T-helper 2 cell treated with Interferon-gamma antibody and Interleukin-4, amounts not matched to agents 5 μg/mL and 100 μg/mL, for 36 hours (primary cell): ENCODE results near the gene PERP.
"Not testable (repeated sequence)": the region's sequence is repeated elsewhere in the genome, so short reads cannot be mapped to it uniquely, and the experiment has no call there.

Source experiments
- DNase-seq: peaks from one replicate; pipeline ENCODE4 v3.0.0; 2021; ENCODE audit warnings: low spot score
- H3K27ac Mint-ChIP-seq: one replicate; pipeline ENCODE4 v1.8.0; 2021; ENCODE audit warnings: mild to moderate bottlenecking, mixed read lengths
- H3K27me3 Mint-ChIP-seq: one replicate; pipeline ENCODE4 v1.8.0; 2021; ENCODE audit warnings: low read depth, mixed read lengths
- H3K36me3 Mint-ChIP-seq: one replicate; pipeline ENCODE4 v1.8.0; 2021; ENCODE audit warnings: low read depth, mixed read lengths
- H3K4me1 Mint-ChIP-seq: one replicate; pipeline ENCODE4 v1.8.0; 2021; ENCODE audit warnings: low read depth, mixed read lengths
- H3K4me3 Mint-ChIP-seq: one replicate; pipeline ENCODE4 v1.8.0; 2022; ENCODE audit warnings: mild to moderate bottlenecking, moderate library complexity, mixed read lengths
- H3K9me3 Mint-ChIP-seq: one replicate; pipeline ENCODE4 v1.8.0; 2021; ENCODE audit warnings: mixed read lengths

PERP gene

DNA sequence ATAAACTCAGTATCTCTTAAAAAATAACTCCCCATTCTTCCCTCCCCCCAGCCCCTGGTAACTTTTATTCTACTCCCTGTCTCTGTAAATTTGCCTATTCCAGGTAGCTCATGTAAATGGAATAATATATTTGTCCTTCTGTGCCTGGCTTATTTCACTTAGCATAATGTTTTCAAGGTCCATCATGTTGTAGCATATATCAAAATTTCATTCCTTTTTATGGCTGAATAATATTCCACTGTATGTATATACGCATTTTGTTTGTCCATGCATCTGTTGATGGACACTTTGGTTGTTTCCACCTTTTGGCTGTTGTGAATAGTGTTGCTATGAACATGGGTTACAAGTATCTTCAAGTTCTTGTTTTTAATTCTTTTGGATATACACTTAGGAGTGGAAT is 13.0 kb downstream of the PERP start:
- no peak overlapping the region for H3K4me3 Mint-ChIP-seq
- no peak overlapping the region for H3K27ac Mint-ChIP-seq
- DNase-seq: no peak
- H3K36me3 Mint-ChIP-seq: peaks cover 9% of the 10 kb centered on the region
- no peaks in the 10 kb centered on the region for H3K4me1 Mint-ChIP-seq
- no peaks in the 10 kb centered on the region for H3K9me3 Mint-ChIP-seq
- H3K27me3 Mint-ChIP-seq: peaks cover 12% of the 10 kb centered on the region

DNA sequence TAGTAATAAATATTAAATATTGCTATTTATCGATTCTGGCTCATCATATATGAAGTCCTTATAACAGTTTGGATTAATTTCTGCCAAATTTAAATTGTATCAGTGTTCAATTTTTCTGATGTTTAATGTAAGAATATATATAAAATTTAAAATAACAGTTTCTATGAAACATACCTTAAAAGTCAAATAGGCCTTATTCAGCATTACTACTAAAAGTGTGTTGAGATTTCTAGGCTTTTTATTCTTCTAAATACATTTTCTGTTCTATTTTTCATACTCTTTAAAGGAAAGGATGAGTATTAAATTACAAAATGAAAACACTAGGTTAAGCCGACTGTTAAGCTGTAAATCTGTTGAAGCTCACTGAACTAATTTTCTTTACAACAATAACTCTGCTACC is 13.6 kb downstream of the PERP start:
- no peak overlapping the region for H3K27ac Mint-ChIP-seq

DNA sequence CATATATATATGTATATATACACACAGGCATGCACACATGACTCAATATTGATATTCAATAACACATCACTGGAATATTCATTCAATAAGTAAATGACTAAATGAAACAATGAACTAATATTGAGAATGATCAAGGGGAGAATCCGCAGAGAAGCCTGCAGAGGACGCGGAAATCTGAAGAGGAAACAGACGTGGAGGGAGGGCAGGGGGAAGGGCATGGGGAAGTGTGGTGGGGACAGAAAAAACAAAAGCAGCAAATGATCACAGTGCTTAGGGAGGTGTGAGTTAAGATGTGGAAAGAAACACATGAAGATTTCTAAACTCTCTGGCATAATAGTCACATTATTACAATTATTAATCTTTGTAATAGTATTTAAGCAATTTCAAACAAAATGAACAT is 14.5 kb downstream of the PERP start:
- no peaks in the 10 kb centered on the region for H3K9me3 Mint-ChIP-seq
- peaks cover 7% of the 10 kb centered on the region for H3K27me3 Mint-ChIP-seq
- no peak overlapping the region for H3K4me3 Mint-ChIP-seq
- H3K36me3 Mint-ChIP-seq: peaks cover 9% of the 10 kb centered on the region
- no peaks in the 10 kb centered on the region for H3K4me1 Mint-ChIP-seq
- no peak for DNase-seq
- no peak overlapping the region for H3K27ac Mint-ChIP-seq

More for the DNA sequence above, 13.6 kb downstream of the PERP start:
- Mint-ChIP-seq H3K36me3 (peaks cover 9% of the 10 kb centered on the region), H3K27me3 (peaks cover 8% of the 10 kb centered on the region), H3K4me3 (no peak overlapping the region), H3K4me1 (no peaks in the 10 kb centered on the region), H3K9me3 (no peaks in the 10 kb centered on the region)
- no peak for DNase-seq

DNA sequence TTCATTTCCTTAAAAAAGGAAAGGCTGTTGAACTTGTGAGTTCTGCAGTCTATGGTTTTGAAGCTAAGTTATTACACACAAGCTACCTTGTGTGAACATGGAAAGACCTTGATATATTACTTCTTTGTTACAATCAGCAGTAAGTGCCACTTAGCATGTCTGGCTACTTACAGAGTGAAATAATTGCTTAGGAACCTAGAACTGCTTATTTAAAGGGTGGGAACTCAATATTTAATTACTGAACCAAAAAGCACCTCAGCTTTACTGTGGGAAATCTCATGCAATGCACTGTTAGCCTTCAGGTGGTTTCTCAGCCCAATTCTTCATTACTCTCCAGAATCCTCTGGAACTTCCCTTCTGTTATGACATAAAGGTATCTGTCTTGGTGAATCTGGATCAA is 17.9 kb downstream of the PERP start:
- Mint-ChIP-seq H3K27ac (no peak overlapping the region), H3K9me3 (no peaks in the 10 kb centered on the region), H3K36me3 (peaks cover 4% of the 10 kb centered on the region), H3K27me3 (peaks cover 15% of the 10 kb centered on the region), H3K4me3 (no peak overlapping the region), H3K4me1 (no peaks in the 10 kb centered on the region)
- DNase-seq: no peak

DNA sequence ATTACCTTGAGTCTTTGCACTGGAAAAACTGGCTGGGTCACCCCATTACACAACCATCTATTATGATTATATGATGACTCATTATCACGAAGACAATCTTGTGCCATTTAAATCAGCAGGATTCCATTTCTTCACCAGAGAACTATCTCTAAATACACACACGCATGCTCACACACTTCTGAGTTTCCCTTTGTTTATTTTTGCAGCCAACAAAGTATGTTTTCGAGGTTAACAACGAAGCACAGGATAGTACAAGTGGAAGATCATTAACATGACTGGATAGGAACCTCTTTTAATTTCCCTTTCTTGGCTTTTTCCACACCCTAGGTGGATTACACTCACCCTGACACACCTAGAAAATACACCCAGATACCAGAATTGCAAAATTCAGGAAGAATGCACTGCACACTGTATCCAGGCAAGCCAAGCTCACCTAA is 18.9 kb downstream of the PERP start:
- H3K4me3 Mint-ChIP-seq: no peak overlapping the region
- H3K27me3 Mint-ChIP-seq: peaks cover 15% of the 10 kb centered on the region
- no peaks in the 10 kb centered on the region for H3K9me3 Mint-ChIP-seq
- no peak overlapping the region for H3K27ac Mint-ChIP-seq
- no peak for DNase-seq
- peaks cover 4% of the 10 kb centered on the region for H3K36me3 Mint-ChIP-seq
- no peaks in the 10 kb centered on the region for H3K4me1 Mint-ChIP-seq

DNA sequence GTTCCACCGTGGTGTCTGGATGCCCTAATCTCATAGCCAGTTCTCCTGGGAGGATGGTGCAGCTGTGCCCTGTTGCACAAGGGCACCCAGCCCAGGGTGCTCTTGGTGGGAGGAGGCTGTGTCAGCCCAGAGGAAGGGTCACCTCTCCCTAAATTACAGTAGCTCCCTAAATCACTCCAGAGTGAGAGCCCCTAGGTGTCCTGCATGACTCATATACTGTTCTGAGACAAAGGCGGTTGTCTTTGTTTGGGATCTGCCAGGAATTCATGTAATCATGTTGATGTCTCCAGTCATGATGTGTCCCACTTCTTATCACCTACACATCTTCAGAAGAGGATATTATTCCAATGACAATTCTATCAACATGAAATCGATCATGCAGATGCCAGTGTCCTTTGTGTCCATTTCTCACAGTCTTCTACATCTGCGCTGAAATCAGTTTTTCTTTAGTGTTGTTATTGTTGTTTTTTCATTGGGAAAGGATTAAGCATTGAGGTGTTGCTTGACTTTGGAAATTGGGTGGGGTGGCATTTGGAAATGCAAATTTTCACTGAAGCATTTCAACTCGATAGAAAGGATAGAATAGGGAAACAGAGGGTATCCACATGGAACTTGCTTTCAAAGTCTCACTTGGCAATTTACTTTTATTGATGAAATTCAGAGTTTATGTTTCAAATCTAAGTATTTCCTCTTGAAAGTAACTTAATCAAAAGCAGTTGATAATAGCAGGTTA is 19.5 kb downstream of the PERP start:
- H3K27me3 Mint-ChIP-seq: peaks cover 15% of the 10 kb centered on the region
- H3K27ac Mint-ChIP-seq: no peak overlapping the region
- DNase-seq: no peak

DNA sequence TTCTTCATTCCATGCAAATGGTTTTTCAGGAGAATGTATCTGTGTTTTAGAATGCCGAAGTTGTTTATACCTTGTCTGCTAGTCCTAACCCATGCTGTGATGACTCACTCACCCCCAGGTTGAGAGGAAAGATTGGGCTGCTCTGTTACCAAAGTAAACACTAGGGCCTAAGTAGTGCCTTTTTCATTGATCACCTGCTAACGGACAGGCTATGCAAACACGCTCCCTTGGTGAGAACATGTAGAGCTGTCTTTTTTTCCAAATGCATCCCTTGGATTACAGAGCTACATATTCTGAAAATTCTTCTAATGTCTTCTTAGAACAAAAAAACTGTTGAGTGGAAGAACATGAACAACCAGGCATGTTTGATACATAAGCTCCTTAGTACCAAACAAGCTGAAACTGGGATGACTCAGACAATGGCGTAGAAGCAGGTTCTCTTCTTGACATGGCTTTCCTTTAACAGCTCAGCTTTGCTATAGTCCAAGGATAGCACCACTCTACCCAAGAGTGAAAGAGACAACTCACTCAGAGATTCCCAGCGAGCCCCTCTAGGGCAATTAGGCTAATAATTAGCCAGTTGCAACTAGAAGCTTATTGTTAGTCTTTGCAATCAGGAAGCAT is 20.5 kb downstream of the PERP start:
- H3K36me3 Mint-ChIP-seq: peaks cover 4% of the 10 kb centered on the region
- H3K27ac Mint-ChIP-seq: no peak overlapping the region
- H3K4me3 Mint-ChIP-seq: no peak overlapping the region
- no peaks in the 10 kb centered on the region for H3K4me1 Mint-ChIP-seq
- H3K9me3 Mint-ChIP-seq: no peaks in the 10 kb centered on the region
- H3K27me3 Mint-ChIP-seq: peaks cover 15% of the 10 kb centered on the region
- DNase-seq: no peak

More for the DNA sequence above, 19.5 kb downstream of the PERP start:
- no peaks in the 10 kb centered on the region for H3K4me1 Mint-ChIP-seq
- H3K9me3 Mint-ChIP-seq: no peaks in the 10 kb centered on the region
- peaks cover 4% of the 10 kb centered on the region for H3K36me3 Mint-ChIP-seq
- no peak overlapping the region for H3K4me3 Mint-ChIP-seq

DNA sequence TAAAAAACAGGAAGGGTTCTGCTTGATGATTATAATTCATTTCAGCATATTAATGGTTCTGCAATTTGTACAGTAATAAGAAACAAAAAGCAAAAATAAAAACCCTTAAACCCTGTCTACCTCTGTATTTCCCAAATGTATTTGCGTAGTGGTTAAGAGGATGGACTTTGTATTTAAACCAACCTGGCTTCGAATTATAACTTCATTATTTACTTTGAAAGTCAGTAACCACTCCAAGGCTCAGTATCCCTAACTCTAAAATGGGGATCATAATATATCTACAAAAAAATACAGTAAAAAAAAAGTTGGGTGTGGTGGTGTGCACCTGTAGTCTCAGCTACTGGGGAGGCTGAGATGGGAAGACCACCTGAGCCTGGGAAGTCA is 21.4 kb downstream of the PERP start:
- Mint-ChIP-seq H3K4me3 (no peak overlapping the region), H3K36me3 (no peaks in the 10 kb centered on the region), H3K27ac (no peak overlapping the region), H3K27me3 (peaks cover 15% of the 10 kb centered on the region), H3K4me1 (no peaks in the 10 kb centered on the region), H3K9me3 (no peaks in the 10 kb centered on the region)
- DNase-seq: no peak

DNA sequence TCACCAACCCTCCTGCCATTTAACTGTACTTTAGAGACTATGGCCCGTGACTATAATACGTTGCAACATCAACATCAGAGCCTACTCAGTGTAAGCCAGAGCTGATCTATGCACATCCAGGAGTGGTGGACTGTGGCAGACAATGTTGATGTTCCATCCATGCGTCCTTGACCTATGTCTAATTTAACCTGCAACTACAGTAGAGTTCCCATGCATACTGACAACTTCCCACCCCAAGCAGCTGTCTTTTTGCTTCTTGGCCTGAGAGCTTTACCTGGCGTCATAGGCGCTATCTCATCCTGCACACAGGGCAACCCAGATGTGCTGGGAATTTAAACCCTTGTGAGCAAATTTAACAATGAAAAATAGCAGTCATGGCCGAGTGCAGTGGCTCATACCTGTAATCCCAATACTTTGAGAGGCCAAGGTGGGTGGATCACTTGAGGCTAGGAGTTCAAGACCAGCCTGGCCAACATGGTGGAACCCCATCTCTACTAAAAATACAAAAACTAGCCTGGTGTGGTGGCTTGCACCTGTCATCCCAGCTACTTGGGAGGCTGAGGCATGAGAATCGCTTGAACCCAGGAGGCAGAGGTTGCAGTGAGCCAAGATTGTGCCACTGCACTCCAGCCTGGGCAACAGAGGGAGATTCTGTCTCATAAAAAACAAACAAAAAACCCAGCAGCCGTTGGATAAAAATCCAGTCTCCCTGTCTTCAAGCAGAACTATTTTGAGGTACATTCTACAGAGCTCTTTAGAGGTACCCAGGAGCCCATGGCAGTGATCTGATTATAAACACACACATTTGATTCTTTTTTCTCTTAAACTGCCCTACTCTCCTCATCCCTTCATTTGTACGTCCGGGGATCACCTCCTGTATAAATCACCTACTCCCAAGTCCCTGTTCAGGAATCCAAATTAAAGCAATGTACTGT is 22.0 kb downstream of the PERP start:
- no peak overlapping the region for H3K4me3 Mint-ChIP-seq
- no peak for DNase-seq
- peaks cover 15% of the 10 kb centered on the region for H3K27me3 Mint-ChIP-seq
- no peaks in the 10 kb centered on the region for H3K36me3 Mint-ChIP-seq
- H3K27ac Mint-ChIP-seq: no peak overlapping the region
- no peaks in the 10 kb centered on the region for H3K9me3 Mint-ChIP-seq
- H3K4me1 Mint-ChIP-seq: no peaks in the 10 kb centered on the region

DNA sequence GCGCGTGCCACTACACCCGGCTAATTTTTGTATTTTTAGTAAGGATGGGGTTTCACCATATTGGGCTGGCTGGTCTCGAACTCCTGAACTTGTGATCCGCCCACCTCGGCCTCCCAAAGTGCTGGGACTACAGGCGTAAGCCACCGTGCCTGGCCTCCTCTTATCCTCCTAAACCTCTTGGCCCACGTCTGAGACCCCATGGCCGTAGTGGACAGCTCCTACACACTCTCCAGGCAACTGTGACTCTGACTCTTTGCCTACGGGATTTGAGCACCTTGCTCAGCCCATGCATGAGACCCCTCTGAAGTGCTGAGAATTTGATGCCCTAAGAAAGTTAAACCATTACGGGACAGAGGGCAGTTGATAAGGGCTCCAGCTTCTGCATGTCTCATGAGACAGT is 25.0 kb downstream of the PERP start:
- H3K27ac Mint-ChIP-seq: no peak overlapping the region
- H3K36me3 Mint-ChIP-seq: no peaks in the 10 kb centered on the region
- H3K4me3 Mint-ChIP-seq: no peak overlapping the region
- H3K4me1 Mint-ChIP-seq: no peaks in the 10 kb centered on the region
- peaks cover 24% of the 10 kb centered on the region for H3K27me3 Mint-ChIP-seq
- no peak for DNase-seq
- H3K9me3 Mint-ChIP-seq: no peaks in the 10 kb centered on the region

DNA sequence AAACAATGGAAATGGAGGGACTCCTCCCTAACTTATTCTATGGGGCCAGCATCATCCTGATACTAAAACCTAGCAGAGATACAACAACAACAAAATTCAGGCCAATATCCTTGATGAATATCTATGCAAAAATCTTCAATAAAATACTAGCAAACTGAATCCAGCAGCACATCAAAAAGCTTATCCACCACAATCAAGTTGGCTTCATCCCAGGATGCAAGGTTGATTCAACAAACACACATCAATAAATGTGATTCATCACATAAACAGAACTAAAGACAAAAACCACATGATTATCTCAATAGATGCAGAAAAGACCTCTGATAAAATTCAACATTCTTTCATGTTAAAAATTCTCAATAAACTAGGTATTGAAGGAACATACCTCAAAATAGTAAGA is 27.7 kb downstream of the PERP start:
- peaks cover 26% of the 10 kb centered on the region for H3K27me3 Mint-ChIP-seq
- not testable (repeated sequence) for H3K36me3 Mint-ChIP-seq, H3K4me1 Mint-ChIP-seq, H3K4me3 Mint-ChIP-seq, H3K27ac Mint-ChIP-seq, DNase-seq, H3K9me3 Mint-ChIP-seq

DNA sequence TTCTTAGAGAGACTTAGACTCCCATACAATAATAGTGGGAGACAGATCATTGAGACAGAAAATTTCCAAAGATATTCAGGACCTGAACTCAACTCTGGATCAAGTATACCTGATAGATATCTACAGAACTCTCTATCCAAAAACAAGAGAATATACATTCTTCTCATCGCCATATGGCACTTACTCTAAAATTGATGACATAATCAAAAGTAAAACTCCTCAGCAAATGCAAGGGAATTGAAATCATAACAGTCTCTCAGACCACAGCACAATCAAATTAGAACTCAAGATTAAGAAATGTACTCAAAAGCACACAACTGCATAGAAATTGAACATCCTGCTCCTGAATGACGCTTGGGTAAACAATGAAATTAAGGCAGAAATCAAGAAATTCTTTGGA is 28.7 kb downstream of the PERP start:
- Mint-ChIP-seq H3K36me3 (no peaks in the 10 kb centered on the region), H3K4me3 (no peak overlapping the region), H3K27ac (no peak overlapping the region), H3K4me1 (no peaks in the 10 kb centered on the region), H3K27me3 (peaks cover 29% of the 10 kb centered on the region), H3K9me3 (peaks cover 6% of the 10 kb centered on the region)
- no peak for DNase-seq

DNA sequence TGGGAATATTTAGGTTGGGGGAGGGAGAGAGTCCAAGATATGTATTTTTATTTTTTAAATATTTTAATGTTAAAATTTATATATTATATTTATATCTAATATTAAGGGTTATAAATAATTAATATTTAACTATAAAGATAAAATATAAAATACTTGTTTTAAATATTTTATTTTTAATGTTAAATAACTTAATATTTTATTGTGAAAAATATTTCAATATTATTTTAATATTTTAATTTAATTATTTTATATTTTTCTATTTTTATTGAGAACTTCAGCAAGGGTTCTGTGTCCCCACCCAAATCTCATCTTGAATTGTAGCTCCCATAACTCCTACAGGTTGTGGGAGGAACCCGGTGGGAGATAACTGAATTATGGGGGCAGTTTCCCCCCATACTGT is 34.0 kb downstream of the PERP start:
- Mint-ChIP-seq H3K36me3 (no peaks in the 10 kb centered on the region), H3K27me3 (peaks cover 18% of the 10 kb centered on the region), H3K4me3 (no peak overlapping the region), H3K9me3 (peaks cover 6% of the 10 kb centered on the region), H3K4me1 (no peaks in the 10 kb centered on the region), H3K27ac (no peak overlapping the region)
- DNase-seq: no peak

DNA sequence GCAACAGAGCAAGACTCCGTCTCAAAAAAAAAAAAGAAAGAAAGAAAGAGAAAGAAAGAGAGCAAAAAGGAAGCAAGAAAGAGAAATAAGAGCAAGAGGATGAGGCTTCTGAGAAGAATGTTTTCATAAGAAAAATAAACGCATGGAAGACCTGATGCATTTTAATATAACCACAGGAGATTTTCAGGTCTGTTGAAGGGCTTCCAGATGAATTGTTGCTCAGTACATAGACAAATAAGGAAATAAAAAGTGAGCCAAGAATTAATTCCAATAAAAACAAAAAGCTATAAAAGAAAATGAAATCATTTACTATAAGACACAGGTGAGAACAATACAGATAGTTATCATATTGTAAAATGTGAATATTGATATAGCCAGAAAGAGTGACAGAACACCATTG is 43.5 kb downstream of the PERP start:
- Mint-ChIP-seq H3K36me3 (no peaks in the 10 kb centered on the region), H3K4me3 (no peak overlapping the region), H3K27me3 (peaks cover 21% of the 10 kb centered on the region), H3K4me1 (no peaks in the 10 kb centered on the region), H3K27ac (no peak overlapping the region), H3K9me3 (no peaks in the 10 kb centered on the region)
- no peak for DNase-seq
